HL-60 (cell line): ENCODE data around the gene CD40LG.

Experiments used
- DNase-seq, 2 experiments: peaks; one replicate each; pipeline ENCODE4 v3.0.0-alpha.2; 2010 to 2020; ENCODE audit warnings: low read depth in 1 of 2, low spot score in 1 of 2
- H3K27ac ChIP-seq: fragments of 250-450 bp; sonication (Bioruptor Pico); replicated peaks from 2 replicates; pipeline ENCODE4 v1.5.1; 2020; ENCODE audit warnings: mild to moderate bottlenecking, moderate library complexity
- H3K27me3 ChIP-seq: fragments of 250-450 bp; sonication (Bioruptor Pico); 2 replicates; pipeline ENCODE4 v1.5.1; 2021; ENCODE audit warnings: mild to moderate bottlenecking, moderate library complexity; ENCODE audit not compliant: insufficient read depth, poor library complexity, severe bottlenecking
- H3K4me3 ChIP-seq: replicated peaks from 2 replicates; pipeline ENCODE4 v1.5.1; 2011; ENCODE audit warnings: mild to moderate bottlenecking, control low read depth, low read length; ENCODE audit not compliant: insufficient read depth
- GABPA ChIP-seq: IDR thresholded peaks from 2 replicates; pipeline ENCODE4 v1.6.1; 2012; ENCODE audit warnings: low read depth
- POLR2AphosphoS5 ChIP-seq: IDR thresholded peaks from 2 replicates; pipeline ENCODE4 v1.6.1; 2012; ENCODE audit warnings: low read depth
- REST ChIP-seq: IDR thresholded peaks from 2 replicates; pipeline ENCODE4 v1.6.1; 2012; ENCODE audit warnings: low read depth; ENCODE audit not compliant: insufficient replicate concordance
- SPI1 ChIP-seq: IDR thresholded peaks from 2 replicates; pipeline ENCODE4 v1.6.1; 2012; ENCODE audit warnings: low read depth, mild to moderate bottlenecking, borderline replicate concordance
- TF ChIP-seq, protein P1 (sequence below): IDR thresholded peaks from one replicate; pipeline ENCODE4 v1.5.1; 2011; ENCODE audit warnings: low read length, control low read depth, inconsistent platforms; ENCODE audit not compliant: insufficient read depth

CD40LG gene

GRCh38 chrX:136629084-136629750, 18.7 kb upstream of the CD40LG start:
- Histone ChIP-seq H3K27ac (no peak overlapping the region), H3K27me3 (no peaks in the 10 kb centered on the region), H3K4me3 (no peak overlapping the region)
- TF ChIP-seq SPI1 (no peak), REST (no peak), POLR2AphosphoS5 (no peak), GABPA (no peak)
- TF ChIP-seq, protein P1, sequence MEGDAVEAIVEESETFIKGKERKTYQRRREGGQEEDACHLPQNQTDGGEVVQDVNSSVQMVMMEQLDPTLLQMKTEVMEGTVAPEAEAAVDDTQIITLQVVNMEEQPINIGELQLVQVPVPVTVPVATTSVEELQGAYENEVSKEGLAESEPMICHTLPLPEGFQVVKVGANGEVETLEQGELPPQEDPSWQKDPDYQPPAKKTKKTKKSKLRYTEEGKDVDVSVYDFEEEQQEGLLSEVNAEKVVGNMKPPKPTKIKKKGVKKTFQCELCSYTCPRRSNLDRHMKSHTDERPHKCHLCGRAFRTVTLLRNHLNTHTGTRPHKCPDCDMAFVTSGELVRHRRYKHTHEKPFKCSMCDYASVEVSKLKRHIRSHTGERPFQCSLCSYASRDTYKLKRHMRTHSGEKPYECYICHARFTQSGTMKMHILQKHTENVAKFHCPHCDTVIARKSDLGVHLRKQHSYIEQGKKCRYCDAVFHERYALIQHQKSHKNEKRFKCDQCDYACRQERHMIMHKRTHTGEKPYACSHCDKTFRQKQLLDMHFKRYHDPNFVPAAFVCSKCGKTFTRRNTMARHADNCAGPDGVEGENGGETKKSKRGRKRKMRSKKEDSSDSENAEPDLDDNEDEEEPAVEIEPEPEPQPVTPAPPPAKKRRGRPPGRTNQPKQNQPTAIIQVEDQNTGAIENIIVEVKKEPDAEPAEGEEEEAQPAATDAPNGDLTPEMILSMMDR, result no peak
- no peak for DNase-seq

DNA sequence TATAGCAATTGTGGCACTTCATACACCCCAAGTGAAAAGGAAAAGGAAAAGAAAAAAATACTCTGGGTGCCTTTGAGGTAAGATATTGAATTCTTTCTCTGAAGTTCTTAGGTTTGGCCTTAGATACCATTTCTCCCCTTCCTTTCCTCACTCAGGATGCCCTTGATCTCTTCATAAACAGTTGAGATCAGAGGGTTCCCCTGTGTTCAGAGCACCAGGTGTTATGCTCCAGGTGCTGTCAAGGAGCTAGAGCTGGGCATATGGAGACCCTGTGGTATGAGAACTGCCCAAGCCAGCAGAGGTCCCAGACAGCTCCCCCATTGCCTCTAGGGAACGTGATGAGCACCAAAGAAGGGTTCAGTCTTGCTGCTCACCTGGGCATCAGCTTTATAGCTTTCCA, 17.1 kb upstream of the CD40LG start:
- no peak overlapping the region for H3K4me3 ChIP-seq
- no peak for DNase-seq
- TF ChIP-seq GABPA (no peak), SPI1 (no peak), REST (no peak), POLR2AphosphoS5 (no peak)
- TF ChIP-seq, protein P1, result no peak
- no peak overlapping the region for H3K27ac ChIP-seq
- H3K27me3 ChIP-seq, result no peaks in the 10 kb centered on the region

GRCh38 chrX:136635235-136635634, 12.7 kb upstream of the CD40LG start:
- Histone ChIP-seq H3K27me3 (no peaks in the 10 kb centered on the region), H3K4me3 (no peak overlapping the region), H3K27ac (peak overlapping the region; percentile 45)
- DNase-seq, result peak in 1 of 2 experiments; percentile 47
- TF ChIP-seq POLR2AphosphoS5, result no peak

- DNase-seq, result no peak
- H3K27ac ChIP-seq, result no peak overlapping the region
- TF ChIP-seq GABPA (no peak), SPI1 (no peak), POLR2AphosphoS5 (no peak), REST (no peak)
- TF ChIP-seq, protein P1, result no peak
These were observed 11.8 kb upstream of the CD40LG start for GRCh38 chrX:136636121-136636520.

More at GRCh38 chrX:136636121-136636520, 11.8 kb upstream of the CD40LG start:
- Histone ChIP-seq H3K27me3 (no peaks in the 10 kb centered on the region), H3K4me3 (no peak overlapping the region)
